Lung microvascular endothelial cell (primary cell): ENCODE measurements around the gene SYF2. TPM values are rescaled to one million over a fixed set of nuclear protein-coding genes. Genes with fewer than 3 reads are reported as not detected.
A peak's percentile ranks its signal among the peaks of the same experiment; 100 is the strongest.
"Not testable (repeated sequence)": the region's sequence is repeated elsewhere in the genome, so short reads cannot be mapped to it uniquely, and the experiment has no call there.

Experiments
- DNase-seq, 2 donors: peaks; one replicate each; pipeline versions ENCODE4 v3.0.0 to v3.0.0-alpha.2; 2010; ENCODE audit warnings: low read depth in 2 of 2
- total RNA-seq: library from RNA; depleted of rRNA; stranded (reverse); fragments of >200 nt; gene quantifications from 2 replicates; pipeline ENCODE4 v1.2.1, GENCODE V29; 2014

Gene SYF2
- total RNA-seq, 1 donor from 2014 or later, result 31.2 TPM

DNA sequence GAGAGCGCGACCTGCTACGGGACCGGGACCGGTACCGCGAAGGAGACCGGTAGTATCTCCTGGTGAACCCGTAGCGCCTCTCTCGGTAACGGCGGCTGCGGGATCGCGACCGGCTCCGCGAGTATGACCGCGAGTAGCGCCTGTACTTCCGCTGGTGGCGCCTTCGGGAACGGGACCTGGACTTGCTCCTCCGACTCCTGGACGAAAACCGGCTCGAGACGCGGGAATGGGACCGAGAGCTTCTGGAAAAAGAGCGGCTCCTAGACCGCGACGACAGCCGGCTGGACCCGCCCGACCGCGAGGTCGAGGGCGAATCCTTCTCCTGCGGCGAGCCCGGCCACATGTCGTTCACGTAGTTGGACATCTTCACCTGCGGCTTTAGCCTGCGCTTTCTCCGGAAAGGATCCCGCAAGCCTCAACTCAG lies 14.3 kb upstream of the SYF2 start:
- peak; percentile 24 to 28 for DNase-seq

DNA sequence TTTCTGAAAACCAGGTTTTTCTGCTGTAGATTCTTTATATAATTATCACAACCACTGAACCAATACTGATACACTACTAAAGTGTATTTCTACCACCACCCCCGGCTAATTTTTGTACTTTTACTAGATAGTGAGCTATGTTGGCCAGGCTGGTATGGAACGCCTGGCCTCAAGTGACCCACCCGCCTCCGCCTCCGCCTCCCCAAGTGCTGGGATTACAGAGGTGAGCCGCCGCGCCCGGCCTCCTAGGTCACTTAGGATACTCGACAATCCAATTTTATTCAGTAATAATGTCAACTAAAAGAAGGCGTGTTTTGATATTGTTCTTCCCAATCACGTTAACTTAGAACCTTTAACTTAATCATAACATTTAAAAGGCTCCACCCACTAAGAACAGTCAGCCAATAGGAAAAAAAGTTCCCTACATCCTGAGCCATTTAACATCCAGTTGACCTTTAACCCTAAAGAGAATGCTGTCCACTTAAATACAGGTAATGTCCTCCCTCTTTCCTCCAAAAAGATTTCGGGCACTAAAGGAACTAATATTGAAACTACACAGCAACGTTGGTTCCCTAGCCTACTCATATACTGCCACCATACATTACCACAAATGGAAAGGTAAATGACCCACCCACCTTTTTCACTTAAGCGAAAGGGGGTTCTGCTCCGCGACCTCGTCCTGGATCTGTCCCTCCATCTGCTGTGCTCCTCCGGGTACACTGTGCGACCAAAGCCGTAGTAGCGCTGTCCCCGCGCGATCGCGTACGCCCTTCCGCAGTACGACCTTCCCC lies 13.7 kb upstream of the SYF2 start:
- DNase-seq, result peak; percentile 45 to 57

DNA sequence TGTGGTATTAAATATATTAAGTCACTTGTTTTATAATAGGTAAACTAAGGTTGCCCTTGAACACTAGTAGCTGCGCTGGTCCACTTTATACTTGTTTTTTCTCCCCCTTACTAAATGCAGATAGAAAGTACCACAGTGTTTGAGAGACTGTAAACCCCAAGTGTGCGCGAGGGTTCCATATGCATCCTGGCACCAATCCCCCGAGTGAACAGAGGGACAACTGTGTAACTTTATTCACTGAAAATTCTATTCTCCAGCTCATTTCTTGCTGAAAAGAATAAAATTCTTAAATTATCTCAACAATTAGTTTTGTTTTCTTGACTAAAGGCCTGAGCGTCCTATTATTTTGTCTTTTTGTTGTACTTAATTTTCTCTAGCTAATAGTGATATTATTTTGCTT lies 13.1 kb upstream of the SYF2 start:
- DNase-seq, result no peak

DNA sequence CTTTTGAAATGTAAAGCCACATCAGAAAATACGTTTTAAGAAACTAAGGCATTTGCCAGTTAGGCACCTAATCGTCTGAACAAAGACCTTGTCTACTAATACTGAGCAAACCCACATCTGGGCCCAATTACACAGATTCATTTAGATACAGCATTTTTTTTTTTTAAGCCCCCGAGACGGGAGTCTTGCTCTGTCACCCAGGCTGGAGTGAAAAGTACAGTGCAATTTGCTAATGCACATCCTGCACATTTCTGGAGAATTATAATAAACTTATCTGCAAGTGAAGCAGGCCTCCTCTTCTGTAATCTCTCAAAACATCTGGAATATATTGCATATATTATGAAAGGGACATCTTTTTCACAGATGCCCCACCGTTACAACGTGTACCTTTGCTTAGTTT lies 11.6 kb upstream of the SYF2 start:
- DNase-seq, result no peak

DNA sequence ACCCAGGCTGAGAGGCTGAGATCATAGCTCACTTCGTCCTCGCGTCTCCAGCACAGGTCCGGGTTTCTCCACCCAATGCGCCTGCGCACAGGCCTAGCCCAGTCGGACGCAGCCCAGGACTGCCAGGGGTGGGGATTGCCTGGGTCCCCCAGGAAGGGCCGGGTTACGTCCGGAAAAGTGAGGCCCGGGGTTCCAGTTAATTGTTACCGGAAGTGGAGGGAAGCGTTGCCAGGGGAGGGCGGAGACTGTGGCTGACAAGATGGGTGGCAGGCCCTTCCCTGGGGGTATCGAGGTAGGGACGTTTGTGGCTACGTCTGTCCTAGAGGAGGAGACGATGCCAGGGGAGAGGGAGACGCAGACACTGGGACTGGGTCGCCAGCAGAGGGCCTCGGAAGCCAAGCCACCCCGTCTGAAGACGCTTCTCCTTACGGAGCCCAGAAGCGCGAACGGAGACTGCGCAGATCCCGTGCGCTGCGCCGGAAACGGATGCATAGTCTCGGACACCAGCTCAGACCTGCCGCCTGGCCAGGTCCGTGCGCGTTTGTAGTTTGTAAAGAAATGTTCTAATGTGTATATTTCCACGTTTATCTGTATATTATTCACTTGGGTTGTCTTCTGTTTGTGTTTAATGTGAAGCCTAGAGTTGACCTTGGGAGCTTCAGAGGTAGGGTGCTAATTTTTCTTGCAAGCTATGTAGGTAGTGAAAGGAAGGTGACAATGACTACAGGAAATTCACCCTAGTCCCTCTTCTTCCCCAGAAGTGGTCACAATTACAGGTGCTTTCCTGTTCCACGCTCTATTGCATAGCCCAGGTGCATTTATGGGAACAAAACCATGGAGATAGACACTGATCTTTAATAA lies 7.6 kb upstream of the SYF2 start:
- DNase-seq, result peak; percentile 68 to 93

DNA sequence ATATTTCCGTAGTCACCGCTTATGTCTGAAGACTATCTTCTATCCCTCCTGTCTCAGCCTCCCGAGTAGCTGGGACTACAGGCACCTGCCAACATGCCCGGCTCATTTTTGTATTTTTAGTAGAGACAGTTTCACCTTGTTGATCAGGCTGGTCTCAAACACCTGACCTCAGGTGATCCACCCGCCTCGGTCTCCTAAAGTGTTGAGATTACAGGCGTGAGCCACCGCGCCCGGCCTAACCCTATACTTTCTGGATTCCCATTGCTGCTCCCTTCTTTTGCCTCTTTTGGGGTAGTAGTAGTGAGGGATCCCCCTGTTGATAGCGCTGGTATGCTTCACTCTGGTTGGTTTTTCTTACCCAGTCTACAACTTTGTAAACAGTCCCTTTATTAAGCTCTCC lies 5.7 kb upstream of the SYF2 start:
- no peak for DNase-seq

DNA sequence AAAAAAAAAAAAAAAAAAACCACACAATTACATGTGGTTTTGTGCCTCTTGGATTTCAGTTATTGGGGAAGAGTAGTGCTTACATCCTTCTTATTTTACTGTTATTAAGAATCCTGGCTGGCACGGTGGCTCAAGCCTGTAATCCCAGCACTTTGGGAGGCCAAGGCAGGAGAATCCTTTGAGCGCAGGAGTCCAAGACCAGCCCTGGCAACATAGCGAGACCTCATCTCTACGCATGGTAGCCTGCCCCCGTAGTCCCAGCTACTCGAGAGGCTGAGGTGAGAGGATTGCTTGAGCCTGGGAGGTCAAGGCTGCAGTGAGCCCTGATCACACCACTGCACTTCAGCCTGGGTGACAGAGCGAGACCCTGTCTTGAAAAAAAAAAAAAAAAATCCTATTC lies 4.0 kb upstream of the SYF2 start:
- DNase-seq, result not testable (repeated sequence)

DNA sequence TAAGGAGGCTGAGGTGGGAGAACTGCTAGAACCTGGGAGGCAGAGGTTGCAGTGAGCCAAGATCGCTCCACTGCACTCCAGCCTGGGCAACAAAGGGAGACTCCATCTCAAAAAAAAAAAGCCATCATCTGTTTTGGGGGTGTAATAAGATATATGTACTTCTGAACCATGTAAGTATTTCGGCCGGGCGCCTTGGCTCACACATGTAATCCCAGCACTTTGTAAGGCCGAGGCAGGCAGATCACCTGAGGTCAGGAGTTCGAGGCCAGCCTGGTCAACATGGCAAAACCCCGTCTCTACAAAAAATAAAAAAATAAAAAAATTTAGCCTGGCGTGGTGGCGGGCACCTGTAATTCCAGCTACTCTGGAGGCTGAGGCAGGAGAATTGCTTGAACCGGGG lies 3.1 kb upstream of the SYF2 start:
- DNase-seq, result not testable (repeated sequence)

DNA sequence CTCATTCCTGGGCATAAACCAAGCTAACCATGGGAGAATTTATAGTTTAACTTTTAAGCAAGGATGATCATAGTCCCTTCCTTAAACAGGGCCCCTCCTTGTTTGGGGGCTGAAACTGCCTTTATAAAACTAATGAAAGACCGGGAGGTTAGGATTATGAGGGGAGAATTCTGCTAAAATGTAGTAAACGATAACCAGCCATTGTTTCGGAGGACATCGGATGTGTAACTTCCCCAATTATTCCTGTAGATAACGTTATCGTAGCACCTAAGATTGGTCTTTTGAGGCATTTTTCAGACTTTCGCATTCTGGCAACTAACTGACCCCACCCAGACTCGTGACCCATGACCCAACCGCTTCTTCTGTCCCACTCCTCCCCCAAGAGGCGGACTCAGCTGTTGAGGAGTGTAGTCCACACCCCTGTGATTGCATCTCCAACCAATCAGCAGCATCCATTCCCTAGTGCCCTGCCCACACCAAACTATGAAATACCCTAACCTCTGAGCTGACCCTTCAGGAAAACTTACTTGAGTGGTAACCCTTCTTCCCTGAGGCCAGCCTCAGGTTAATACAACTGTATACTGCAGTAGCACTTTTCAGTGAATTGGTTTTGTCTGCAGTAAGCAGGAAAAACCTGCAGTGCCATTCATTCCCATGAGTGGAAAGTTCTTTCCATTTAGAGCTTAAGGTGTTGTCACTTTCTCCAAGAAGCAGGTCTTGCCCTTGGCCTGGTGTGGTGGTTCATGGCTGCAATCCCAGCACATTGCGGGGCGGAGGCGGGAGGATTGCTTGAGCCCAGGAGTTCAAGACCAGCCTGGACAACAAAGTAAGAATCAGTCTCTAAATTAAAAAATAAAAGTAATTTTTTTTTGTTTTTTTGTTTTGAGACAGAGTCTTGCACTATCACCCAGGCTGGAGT lies 823 bp upstream of the SYF2 start:
- peak; percentile 73 to 90 for DNase-seq

DNA sequence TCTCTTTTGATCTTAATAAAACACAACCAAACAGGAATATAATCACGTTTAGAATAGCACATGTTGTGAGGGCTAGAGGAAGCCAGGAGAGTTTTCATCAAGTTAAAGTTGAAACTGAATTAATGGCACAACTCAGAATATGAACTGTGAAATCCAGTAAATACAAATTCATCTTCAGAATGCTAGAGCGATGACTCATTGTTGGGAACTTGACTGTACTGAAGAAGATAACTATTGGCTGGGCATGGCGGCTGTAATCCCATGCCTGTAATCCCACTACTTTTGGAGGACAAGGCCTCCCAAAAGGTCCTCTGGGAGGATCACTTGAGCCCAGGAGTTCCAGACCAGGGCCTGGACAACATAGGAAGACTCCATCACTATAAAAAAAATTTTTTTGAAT lies 8.8 kb downstream of the SYF2 start:
- peak in 1 of 2 donors; percentile 39 for DNase-seq

DNA sequence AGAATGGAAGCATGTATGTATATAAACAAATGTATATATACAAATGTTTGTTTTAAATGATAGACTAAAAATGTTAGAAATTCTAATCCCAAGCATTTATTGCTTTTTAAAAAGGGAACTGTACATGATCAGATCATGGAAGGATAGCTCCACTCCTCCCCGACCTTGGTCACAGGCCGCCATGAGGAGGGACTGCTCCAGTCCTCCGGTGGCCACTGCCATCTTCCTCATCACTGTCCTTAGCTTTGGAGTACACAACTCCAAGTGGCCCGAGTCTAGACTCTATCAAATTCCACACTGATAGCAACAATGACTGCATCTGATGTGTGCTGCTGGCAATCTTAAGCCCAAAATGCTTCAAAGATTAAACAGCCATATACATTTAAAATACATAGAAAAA lies 9.7 kb downstream of the SYF2 start:
- DNase-seq, result no peak

DNA sequence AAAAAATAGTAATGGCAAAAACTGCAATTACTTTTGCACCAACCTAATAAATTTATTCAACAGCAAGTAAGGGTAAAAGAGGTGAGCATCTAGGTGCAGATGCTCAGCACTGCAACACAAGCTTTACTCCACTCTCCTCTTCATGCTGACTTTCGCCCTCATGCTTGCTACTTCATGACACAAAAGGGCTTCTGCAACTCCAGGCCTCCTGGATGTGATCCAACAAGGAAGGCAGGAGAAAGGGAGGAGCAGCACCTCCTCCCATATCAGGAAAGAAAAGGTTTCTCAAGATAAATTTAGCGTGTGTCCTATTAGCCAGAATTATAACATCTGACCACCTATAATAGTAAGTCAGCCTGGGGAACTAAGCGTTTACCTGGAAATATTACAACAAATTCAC lies 11.6 kb downstream of the SYF2 start:
- DNase-seq, result no peak

DNA sequence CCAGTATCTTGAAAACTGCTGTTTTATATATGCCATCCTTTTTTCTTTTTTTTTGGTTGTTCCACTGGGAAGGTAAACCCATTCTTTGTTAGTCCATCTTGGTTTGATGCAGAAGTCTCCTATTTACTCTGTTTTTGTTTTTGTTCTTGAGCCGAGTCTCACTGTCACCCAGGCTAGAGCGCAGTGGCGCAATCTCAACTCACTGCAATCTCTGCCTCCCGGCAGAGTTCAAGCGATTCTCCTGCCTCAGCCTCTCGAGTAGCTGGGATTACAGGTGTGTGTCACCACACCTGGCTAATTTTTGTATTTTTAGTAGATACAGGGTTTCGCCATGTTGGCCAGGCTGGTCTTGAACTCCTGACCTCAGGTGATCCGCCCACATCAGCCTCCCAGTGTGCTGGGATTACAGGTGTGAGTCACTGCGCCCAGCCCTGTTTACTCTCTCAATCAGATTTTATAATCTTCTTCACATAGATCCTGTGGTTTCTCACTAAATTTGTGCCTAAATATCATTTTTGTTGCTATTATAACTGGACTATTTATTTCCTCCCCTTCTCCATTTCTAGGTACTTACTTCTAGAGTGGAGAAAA lies 12.5 kb downstream of the SYF2 start:
- no peak for DNase-seq

DNA sequence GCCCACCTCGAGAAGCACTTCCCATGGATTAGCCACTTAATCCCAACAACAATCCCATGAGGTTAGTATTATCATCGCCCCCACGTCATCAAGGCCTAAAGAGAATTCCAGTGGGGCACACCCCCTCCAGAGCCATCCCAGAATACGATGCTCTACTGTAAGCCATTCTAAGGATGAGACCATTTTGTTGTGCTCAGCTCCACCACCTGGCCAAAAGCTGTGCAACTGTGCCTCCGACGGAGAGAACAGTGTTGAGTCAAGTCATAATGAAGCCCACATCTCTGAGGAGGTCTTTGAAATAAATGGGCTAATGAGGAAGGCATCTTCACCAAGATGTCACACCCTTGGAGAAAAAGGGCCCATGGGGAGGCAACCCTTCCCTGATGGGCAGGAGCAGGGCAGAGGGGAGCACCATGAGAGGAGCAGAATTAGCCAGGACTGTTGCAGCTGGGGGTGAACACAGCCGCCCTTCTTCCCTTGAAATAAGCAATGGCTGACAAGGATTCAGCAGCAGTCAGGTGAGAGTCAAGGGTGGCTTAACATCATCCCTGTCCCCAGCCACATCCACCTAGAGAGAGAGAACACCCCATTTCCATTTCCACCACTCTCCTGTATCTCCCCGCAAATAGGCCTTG lies 14.6 kb downstream of the SYF2 start:
- DNase-seq, result no peak

DNA sequence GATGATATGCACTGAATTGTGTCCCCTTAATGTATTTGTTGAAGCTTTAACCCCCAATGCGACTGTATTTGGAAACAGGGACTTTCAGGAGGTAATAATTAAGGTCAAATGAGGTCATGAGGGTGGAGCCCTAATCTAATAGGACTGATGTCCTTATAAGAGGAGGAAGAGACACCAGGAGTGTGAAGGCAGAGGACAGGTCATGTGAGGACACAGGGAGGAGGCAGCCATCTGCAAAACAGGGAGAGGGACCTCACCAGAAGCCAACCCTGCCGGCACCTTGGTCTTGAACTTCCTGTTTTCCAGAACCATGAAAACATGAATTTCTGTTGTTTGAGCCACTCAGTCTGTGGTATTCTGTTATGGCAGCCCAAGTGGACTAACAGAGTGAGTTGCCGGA lies 15.3 kb downstream of the SYF2 start:
- no peak for DNase-seq

DNA sequence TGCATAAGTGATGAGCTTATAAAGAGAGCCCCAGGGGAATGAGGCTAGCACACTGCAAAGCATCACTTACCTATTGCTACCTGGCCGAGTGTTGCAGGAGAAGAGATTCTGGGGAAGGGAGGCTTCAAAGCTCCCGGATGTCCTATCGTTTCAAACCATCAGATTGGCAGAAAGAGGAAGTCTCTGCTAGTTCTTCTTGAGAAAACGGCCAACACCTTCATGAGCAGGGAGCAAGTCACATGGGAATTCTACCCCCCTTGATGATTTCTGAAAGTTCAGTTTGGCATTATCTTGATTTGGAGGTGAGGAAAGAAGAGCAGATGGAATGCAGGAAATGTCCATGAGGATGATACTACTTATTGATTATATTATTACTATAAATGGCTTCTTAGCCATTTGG lies 16.2 kb downstream of the SYF2 start:
- no peak for DNase-seq

DNA sequence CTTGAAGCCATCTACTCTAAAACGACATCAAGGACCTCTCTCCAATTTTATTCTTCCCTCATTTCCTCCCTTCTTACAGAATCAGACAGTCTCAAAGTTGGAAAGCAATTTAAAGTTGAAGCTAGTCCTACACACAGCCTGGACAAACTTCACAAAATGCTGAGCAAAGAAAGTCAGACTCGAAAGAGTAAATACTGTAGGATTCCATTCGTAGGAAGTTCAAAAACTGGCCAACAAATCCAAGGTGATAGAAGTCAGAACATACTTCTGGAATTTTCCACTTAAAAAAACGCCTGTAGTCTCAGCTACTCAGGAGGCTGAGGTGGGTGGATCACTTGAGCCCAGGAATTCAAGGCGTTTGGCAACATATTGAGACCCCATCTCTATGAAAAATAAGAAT lies 19.6 kb downstream of the SYF2 start:
- no peak for DNase-seq

DNA sequence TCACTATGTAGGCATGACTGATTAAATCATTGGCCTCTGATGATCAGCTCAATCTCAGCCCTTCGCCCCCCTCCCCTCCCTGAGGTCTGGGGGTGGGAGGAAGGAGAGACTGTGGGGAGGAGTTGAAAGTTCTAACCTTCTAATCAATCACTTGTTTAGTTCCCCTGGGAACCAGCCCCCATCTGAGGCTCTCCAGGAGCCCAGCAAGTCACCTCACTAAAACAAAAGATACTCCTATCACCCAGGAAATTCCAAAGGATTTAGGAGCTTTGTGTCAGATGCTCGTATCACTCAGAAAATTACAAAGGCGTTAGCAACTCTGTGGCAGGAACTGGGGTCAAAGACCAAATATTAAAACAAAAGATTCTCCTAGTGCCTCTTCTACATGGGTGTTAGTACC lies 21.6 kb downstream of the SYF2 start:
- no peak for DNase-seq

DNA sequence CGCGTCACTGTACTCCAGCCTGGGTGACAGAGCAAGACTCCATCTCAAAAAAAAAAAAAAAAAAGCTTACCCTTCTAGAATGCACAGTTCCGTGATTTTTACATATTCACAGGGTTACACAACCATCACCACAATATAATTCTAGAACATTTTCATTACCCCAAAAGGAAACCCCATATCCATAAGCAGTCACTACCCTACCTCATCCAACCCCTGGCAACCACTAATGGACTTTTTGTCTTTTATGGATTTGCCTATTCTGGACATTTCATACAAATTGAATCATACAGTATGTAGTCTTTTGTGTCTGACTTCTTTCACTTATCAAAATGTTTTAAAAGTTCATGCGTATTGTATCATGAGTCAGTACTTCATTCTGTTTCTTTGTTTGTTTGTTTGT lies 22.8 kb downstream of the SYF2 start:
- no peak for DNase-seq

DNA sequence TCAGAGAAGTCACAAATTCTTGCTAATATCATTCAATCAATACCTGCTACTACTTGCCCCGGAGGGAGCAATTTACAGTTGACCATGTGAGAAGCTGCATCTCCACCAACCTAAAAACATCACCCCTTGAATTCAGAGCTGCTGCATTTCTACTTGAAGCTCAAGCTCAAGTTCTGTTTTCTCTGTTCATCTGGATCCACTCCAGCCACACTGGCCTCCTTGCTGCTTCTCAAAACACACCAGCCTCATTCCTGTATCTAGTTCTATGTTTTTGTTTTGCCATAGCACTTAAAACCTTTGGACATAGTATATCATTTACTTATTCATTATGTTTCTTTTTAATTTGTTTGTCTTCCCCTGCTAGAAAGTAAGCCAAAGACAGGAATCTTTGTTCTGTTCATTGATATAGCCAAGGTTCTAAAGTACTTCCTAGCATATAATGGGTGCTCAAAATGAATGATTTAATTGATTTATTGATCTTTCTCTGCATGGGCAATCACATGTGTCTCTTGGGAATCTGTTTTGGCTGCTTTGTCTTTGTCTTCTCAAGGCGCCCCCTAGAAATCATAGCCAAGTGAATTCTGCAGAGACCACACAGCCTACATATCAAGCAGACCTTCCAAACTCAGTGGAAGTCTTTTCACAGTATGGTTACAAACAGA lies 23.6 kb downstream of the SYF2 start:
- no peak for DNase-seq
